Stimulated activated CD4-positive, alpha-beta T cell treated with anti-CD3 and anti-CD28 coated beads, Interleukin-12 subunit alpha, Interleukin-12 subunit beta, amount 100 ng/mL, for 4 hours (primary cell): ENCODE measurements around the gene ZNF423.

ENCODE experiments used
- DNase-seq: peaks from one replicate; pipeline ENCODE4 v3.0.0-alpha.2; 2020

The ZNF423 gene

DNA sequence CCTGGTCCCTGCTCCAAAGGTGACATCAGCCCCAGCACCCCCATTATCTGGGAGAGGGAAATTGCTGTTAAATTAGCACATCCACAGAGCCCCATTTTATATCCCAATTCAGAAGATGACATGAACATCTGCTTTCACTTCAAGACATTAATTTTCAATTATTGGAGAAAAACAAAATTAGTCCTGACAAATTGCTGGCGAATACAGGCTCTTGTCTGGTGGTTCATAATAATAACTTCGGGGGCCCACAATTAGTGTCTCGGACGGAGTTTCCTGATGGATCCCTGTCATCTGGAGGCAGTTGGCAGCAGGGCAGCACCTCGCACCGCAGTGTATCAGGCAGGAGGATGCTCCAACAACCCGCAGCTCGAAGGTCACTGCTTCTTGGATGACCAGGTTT lies 7.4 kb downstream of the ZNF423 start:
- no peak for DNase-seq

- no peak for DNase-seq
Measured at GRCh38 chr16:49846800-49847199, 9.1 kb downstream of the ZNF423 start.

DNA sequence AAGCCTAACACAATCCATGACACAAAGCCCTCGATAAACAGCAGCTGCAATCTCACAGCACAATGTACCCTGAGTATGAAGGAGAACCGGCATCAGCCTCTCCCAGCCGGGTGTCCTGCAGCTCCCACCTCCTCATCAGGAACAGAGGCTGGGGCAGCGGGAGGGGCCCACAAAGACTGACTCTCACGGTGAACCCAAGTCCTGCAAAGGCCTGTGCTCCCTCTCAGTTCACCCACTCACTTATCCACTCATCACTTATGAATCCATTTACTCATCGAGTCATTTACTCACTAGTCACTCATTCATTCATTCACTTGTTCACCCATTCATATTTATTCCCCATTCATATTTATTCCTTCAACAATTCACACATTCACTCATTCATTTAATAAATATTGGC lies 11.6 kb downstream of the ZNF423 start:
- DNase-seq: no peak

DNA sequence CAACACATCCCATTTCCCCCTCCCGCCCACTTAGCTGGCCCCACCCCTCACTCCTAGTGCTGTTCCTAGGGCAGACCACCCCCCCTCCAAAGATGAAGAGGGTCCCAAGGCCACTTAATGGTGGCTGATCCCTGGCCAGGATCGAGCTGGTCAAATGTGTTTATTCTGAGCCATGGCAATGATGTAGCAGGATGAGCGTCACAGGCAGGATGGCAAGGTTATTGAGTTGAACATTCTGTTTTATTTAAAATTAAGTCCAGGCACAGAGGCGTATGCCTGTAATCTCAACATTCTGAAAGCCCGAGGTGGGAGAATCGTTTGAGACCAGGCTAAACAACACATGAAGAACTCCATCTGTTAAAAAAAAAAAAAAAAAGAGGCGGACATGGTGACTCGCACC lies 12.2 kb downstream of the ZNF423 start:
- DNase-seq: no peak

DNA sequence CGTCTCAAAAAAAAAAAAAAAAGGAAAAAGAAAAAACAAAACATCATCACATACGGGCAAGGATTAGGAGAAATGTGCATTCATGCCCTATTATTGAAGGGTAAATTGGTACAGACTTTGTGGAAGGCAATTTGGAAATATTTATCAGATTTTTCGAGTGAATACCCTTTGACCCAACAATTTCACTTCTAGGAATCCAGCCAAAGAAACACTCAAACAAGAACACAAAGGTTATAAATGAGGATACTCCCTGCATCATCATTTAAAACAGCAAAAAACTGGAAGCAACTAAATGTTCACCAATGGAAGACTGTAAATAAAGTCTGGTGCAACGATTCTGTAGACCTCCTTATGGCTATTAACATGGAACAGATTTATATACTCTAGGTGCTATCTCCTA lies 12.9 kb downstream of the ZNF423 start:
- DNase-seq: no peak

DNA sequence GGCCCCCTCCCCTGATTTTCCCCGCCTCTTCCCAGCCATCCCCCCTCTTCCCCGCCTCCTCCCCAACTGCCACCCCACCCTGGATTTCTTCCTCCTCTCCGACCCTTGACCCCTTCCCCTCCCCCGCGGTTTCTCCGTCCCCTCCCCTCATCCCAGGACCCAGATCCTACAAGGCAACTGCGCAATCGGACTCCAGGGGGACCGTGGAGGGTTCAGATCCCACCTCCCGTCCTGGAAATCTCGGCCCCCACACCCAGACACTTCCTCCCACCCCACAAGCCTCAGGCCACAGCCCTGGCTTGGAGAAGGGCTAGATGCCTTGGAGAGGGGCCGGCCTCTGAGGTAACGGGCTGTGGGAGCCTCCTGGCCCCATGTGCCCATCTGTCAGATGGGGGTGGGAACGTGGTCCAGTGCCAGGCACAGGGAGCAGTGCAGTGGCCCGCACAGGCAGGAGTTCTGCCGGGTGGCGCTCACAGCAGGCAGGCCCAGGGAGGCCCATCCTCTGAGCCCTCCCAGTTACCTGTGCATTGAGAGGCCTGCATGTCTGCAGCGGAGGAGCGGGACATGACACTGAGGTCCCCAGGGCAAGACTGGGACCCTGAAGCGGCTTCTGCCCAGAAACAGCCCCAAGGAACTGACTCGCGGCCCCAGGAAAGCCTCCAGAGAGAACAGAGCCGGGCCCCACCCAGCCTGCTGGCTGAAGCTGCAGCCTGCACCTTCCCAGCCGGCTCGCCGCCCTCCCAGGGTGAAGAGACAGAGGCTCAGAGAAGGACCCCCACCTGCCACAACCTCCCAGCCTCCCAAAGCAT lies 16.7 kb downstream of the ZNF423 start:
- no peak for DNase-seq

- DNase-seq: no peak
Measured at GRCh38 chr16:49838441-49839016, 17.4 kb downstream of the ZNF423 start.

- DNase-seq: no peak
Measured at GRCh38 chr16:49837688-49838410, 18.1 kb downstream of the ZNF423 start.

- no peak for DNase-seq
Measured at GRCh38 chr16:49836668-49837067, 19.2 kb downstream of the ZNF423 start.

DNA sequence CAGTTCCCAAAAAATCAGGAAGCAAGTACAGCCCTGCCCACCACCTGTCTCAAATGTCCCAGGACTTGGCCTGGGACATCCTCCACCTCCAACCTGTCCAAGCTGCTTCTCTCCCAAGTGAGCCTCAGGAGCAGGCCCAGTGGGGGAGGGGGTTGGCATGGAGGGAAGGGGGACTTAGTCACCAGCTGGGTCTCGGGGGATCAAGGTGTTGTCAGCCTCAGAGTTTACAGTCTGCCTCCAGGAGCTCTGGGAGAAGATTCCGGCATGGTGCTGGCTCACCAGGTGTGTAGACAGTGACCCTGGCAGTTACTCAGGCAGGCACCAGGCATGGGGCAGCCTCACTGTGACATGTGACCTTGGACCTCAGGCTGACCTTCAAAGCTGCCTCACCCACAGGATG lies 19.7 kb downstream of the ZNF423 start:
- no peak for DNase-seq

- DNase-seq: no peak
Measured at GRCh38 chr16:49835161-49835777, 20.6 kb downstream of the ZNF423 start.

- no peak for DNase-seq
Measured at GRCh38 chr16:49834531-49835151, 21.3 kb downstream of the ZNF423 start.

DNA sequence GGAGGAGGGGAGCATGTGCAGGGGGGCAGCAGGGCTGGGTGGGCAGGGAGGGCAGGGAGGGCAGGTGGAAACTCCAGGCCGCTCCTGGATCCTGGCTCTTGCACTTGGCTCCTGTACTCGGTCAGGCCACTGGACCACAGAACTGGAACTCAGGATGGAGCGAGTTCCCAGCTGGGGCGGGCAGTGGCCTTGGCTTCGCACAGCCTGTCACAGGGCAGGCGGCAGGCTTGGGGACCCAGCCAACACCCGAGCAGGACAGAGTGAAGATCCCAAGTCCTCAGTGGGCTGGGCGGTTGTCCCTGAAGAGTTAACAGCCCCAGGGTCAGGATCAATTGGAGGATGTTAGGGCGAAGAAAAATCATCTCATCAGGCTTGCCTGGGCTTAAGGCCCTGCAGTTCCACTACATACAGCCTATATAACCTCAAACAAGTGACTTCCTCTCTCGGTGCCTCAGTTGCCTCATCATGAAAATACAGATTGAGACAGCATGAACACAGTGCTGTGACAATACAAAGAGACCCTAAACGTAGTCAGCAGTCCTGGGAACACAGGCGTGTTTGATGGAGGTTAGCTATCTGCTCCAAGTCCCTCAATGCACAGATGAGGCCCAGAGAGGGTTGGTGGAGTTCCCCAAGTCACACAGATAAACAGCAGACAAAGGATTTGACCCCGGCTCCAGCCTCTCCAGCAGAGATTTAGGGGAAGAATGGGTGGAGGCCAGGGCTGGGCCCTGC lies 21.9 kb downstream of the ZNF423 start:
- DNase-seq: no peak

GRCh38 chr16:49833085-49833484 lies 22.8 kb downstream of the ZNF423 start:
- no peak for DNase-seq

DNA sequence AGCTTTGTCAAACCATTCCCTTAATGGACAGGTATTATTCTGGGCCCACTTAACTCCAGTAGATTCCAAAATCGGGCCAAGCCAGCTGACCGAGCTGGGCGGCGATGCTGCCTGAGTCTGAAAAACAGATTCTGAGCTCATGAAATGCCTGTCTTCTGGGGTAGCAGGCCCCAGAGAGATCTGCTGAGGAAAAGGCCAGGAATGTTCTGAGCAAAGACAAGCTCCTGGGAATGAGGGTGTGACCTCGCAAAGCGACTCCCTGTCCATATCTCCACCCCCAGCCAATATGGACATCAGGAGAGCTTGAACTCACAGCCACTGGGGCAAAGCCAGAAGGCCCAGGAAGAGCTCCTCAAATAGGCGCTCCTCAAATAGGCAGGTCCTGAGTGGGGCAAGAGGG lies 23.7 kb downstream of the ZNF423 start:
- no peak for DNase-seq

DNA sequence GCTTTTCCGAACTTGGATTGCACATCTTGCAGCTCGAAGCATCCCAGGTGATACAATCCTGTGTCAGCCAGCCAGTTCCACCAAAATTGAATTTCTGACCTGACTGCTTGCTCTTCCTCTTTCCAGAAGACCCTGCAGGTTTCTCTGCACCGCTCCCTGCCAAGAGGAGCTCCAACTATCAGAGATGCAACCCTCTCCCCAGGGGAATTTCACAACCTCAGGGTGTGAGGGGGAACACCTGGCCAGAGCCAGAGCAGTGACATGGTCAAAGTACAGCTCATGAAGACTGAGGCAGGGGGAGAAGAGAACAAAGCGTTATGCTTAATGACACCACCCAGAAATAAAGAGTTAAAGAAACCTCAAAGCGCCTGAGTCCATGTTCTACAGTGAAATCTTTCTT lies 25.0 kb downstream of the ZNF423 start:
- no peak for DNase-seq

GRCh38 chr16:49828533-49829267 lies 27.2 kb downstream of the ZNF423 start:
- no peak for DNase-seq

- no peak for DNase-seq
Measured at GRCh38 chr16:49827805-49828438, 28.0 kb downstream of the ZNF423 start.

DNA sequence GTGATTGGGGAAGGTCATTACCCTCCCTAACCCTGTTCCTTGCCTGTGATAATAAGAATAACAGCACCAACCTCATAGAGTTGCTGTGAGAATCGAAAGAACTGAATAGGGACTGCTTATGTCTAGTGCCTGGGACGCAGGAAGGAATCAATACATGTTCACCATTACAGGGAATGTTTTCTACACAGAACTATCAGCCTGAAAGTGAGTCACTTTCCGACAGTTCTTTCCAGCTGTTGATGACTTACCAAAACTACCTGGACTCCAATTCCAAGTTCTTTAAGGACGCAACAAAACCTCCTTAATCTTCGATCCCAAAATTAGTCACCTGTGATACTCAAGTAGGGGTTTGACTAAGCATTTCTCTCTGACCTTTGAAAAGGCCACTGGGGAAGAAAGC lies 29.4 kb downstream of the ZNF423 start:
- no peak for DNase-seq

- DNase-seq: no peak
Measured at GRCh38 chr16:49825041-49825440, 30.9 kb downstream of the ZNF423 start.

DNA sequence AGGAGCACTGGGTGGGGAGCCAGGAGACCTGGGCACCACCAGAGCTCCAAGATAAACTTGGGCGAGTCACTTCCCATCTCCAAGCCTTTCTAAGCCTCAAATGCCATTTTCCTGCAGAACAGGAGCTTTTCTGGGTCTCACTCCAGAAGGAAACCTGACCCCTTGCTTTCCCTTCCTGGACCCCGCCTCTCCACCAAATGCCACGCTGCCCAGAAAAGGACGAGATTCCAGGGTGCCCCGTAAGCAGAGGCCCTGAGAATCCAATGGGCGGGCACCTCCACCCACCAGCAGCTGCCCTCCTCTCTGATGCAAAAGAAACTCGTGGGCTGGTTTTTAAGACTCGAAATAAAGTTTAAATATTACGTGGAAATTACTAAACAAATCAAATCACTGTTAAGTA lies 31.3 kb downstream of the ZNF423 start:
- DNase-seq: no peak
